ENCODE data around the gene PIEZO2. TPM values are rescaled to one million over a fixed set of nuclear protein-coding genes. Genes with fewer than 3 reads are reported as not detected.

Gene PIEZO2
- polyA plus RNA-seq, 1 donor from 2014 or later = 0.30 TPM

DNA sequence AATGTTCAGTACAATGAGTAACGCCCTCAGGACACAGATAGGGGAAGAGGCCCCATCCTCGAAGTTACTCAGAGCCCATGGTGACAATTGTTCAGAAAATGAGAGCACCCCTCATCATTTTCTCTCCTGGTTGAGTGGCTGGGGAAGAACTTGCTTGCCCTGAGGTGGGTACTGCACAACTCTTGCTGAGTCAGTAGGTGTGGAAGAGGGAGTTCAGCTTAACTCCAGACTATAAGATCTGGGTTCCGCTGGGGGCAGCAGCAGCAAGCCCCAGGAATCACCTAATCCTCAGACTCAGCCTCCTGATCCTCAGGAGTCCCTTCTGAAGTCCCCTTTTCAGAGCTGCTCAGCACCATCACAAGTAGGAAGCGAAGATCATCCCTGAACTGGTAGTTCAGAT, 123.7 kb downstream of the PIEZO2 start:
- Histone ChIP-seq H3K9me3 (ENCODE audit: low read length) (no peaks in the 10 kb centered on the region), H3K36me3 (ENCODE audit: insufficient read depth, low read length) (no peaks in the 10 kb centered on the region), H3K79me2 (replicated peaks; ENCODE audit: insufficient read depth, low read length) (no peaks in the 10 kb centered on the region)

DNA sequence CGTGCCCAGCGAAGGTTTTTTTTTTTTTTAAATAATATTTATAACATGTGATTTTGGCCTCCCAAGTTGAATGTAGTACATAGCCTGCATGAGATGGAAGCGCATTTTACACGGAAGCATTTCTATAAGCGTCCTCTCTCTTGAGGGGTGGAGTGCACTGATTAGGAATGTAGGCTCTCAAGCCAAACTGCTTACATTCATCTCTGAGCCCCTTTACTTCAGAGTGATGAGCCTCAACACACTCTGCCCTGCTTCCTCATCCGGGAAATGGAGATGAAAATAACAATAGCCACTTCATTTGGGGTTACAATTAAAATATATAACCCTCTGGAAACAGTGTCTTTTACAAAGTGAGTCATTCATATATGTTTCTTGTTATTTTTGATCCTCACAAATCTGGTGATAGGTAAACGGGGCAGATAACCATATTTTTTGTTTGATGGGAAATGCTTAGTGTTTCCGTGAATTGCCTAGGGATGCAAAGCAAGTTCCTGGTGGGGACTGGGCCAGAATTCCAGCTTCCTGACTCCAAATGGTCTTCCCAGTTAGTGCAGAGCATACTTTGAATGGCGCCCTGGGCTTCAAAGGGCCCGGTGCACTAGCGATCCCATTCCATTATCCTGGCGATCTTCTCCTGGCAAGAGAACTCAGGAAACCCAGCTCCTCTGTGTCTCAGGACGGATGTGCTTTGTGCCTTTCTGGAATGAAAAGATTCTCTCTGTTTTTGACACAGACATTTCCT, 124.3 kb downstream of the PIEZO2 start:
- TF ChIP-seq EP300 (conservative IDR thresholded peaks at IDR 0.05; ENCODE audit: poor library complexity, severe bottlenecking) = no peak
- no peak for TF ChIP-seq MXI1 (conservative IDR thresholded peaks at IDR 0.05; ENCODE audit: poor library complexity, severe bottlenecking)
- no peak for TF ChIP-seq SMC3 (conservative IDR thresholded peaks at IDR 0.05; ENCODE audit: poor library complexity)
- no peak for TF ChIP-seq CTCF (IDR thresholded peaks at IDR 0.05; ENCODE audit: poor library complexity, severe bottlenecking)
- no peak for TF ChIP-seq RAD21 (conservative IDR thresholded peaks at IDR 0.05)
- TF ChIP-seq TAF1 (IDR thresholded peaks at IDR 0.05; ENCODE audit: low read depth) = no peak
- no peak for TF ChIP-seq POLR2AphosphoS5 (IDR thresholded peaks at IDR 0.05)
- TF ChIP-seq REST (IDR thresholded peaks at IDR 0.05; ENCODE audit: borderline replicate concordance) = no peak
- TF ChIP-seq EZH2 (IDR thresholded peaks at IDR 0.05; ENCODE audit: borderline replicate concordance, insufficient read depth, low read length, poor library complexity, severe bottlenecking) = no peak
- H3K27me3 ChIP-seq (ENCODE audit: insufficient read depth, low read depth, low read length) = no peaks in the 10 kb centered on the region
- no peaks in the 10 kb centered on the region for H3K79me2 ChIP-seq (replicated peaks; ENCODE audit: insufficient read depth, low read length)

More for the DNA sequence above, 123.7 kb downstream of the PIEZO2 start:
- Histone ChIP-seq H3K27me3 (ENCODE audit: insufficient read depth, low read depth, low read length) (no peaks in the 10 kb centered on the region), H2AFZ (ENCODE audit: low read depth, low read length) (no peak overlapping the region), H4K20me1 (ENCODE audit: insufficient read depth) (no peaks in the 10 kb centered on the region), H3K27ac (ENCODE audit: low read length) (no peak overlapping the region), H3K4me3 (ENCODE audit: low read length) (no peak overlapping the region), H3K9ac (ENCODE audit: low read length) (no peak overlapping the region), H3K9me2 (ENCODE audit: insufficient read depth, low read length) (no peaks in the 10 kb centered on the region), H3F3A (ENCODE audit: insufficient read depth, low read length, poor library complexity, severe bottlenecking) (no peaks in the 10 kb centered on the region), H3K4me2 (ENCODE audit: low read length) (no peak overlapping the region)
- no peak for TF ChIP-seq TAF1 (IDR thresholded peaks at IDR 0.05; ENCODE audit: low read depth)

More for the DNA sequence above, 124.3 kb downstream of the PIEZO2 start:
- Histone ChIP-seq H3K9me3 (ENCODE audit: low read length) (no peaks in the 10 kb centered on the region), H4K20me1 (ENCODE audit: insufficient read depth) (no peaks in the 10 kb centered on the region), H3K4me2 (ENCODE audit: low read length) (no peak overlapping the region), H3K4me3 (ENCODE audit: low read length) (no peak overlapping the region), H3K36me3 (ENCODE audit: insufficient read depth, low read length) (no peaks in the 10 kb centered on the region), H3K9me2 (ENCODE audit: insufficient read depth, low read length) (no peaks in the 10 kb centered on the region), H3F3A (ENCODE audit: insufficient read depth, low read length, poor library complexity, severe bottlenecking) (no peaks in the 10 kb centered on the region), H3K9ac (ENCODE audit: low read length) (no peak overlapping the region), H3K27ac (ENCODE audit: low read length) (no peak overlapping the region), H2AFZ (ENCODE audit: low read depth, low read length) (no peak overlapping the region)
